Measurements from ENCODE around the gene CMTM7.

- TF ChIP-seq POLR2AphosphoS5 (IDR thresholded peaks at IDR 0.05; ENCODE audit: low read depth, low read length) (no peak), POLR2A (IDR thresholded peaks at IDR 0.05; ENCODE audit: low read depth, low read length) (no peak), TAF1 (IDR thresholded peaks at IDR 0.05; ENCODE audit: borderline replicate concordance, low read depth, low read length) (no peak)
Observed at GRCh38 chr3:32373276-32373675, 18.4 kb upstream of the CMTM7 start.

All from GM12892 (cell line).